HCT116 (cell line): ENCODE results near the gene ROS1. TPM values are rescaled to one million over a fixed set of nuclear protein-coding genes. Genes with fewer than 3 reads are reported as not detected.

Source experiments
- ATAC-seq: fragments of 200-7000 bp; cut with Tn5 transposase; 2 replicates; pipeline ENCODE4 v1.9.1; 2020; ENCODE audit warnings: mild to moderate bottlenecking, moderate library complexity
- BruUV-seq: library from RNA; stranded (reverse); fragments of 400-500 nt; replicated peaks from 2 replicates; lab custom pipeline; 2021; lab: Mats Ljungman, UMichigan
- CTCF ChIA-PET: fragments of 300-600 bp; sonication (Branson Sonifier 250); formaldehyde crosslinking; loops from one replicate; lab custom pipeline; 2021; ENCODE audit warnings: antibody characterized with exemption; lab: Charles Lee
- POLR2A ChIA-PET: fragments of 300-600, 350-600 bp; sonication (Branson Sonifier 250); formaldehyde crosslinking; loops from one replicate; lab custom pipeline; 2021; ENCODE audit warnings: antibody characterized with exemption; lab: Charles Lee
- RAD21 ChIA-PET, 2 experiments: fragments of 300-600 bp; sonication (Branson Sonifier 250); formaldehyde crosslinking; loops; one replicate each; lab custom pipeline; 2023; ENCODE audit warnings: low total read pairs in 2 of 2; ENCODE audit not compliant: uncharacterized antibody in 2 of 2, unreplicated experiment in 2 of 2, low non-redundant PET in 1 of 2; lab: Charles Lee
- DNase-seq: peaks from one replicate; pipeline ENCODE4 v3.0.0-alpha.2; 2010; ENCODE audit warnings: low read depth, low spot score
- H2AFZ ChIP-seq: fragments of 200-600 bp; shearing (Covaris generic), sonication (generic); 2 replicates; pipeline ENCODE4 v1.6.1; 2017; ENCODE audit warnings: low read depth, mixed run types, mixed read lengths, antibody characterized with exemption, low read length; ENCODE audit not compliant: poor library complexity, severe bottlenecking
- H3K27ac ChIP-seq: 2 replicates; pipeline ENCODE4 v1.5.1; 2012; ENCODE audit warnings: low read depth, low read length
- H3K27me3 ChIP-seq: fragments of 200-600 bp; sonication (generic); 2 replicates; pipeline ENCODE4 v1.6.1; 2016; ENCODE audit warnings: mixed run types, low read length, mixed read lengths; ENCODE audit not compliant: insufficient read depth
- H3K36me3 ChIP-seq, 2 experiments: fragments of 200-500 bp in 1 of 2; fragments of 200-600 bp in 1 of 2; sonication (Bioruptor generic) in 1 of 2; sonication (generic) in 1 of 2; 2 replicates each; pipeline versions ENCODE4 v1.5.1 to v1.6.1; 2014 to 2016; ENCODE audit warnings: low read length in 2 of 2, inconsistent platforms in 1 of 2, mixed read lengths in 1 of 2, mixed run types in 1 of 2; ENCODE audit not compliant: insufficient read depth in 2 of 2, control insufficient read depth in 1 of 2
- H3K4me1 ChIP-seq, 2 experiments: fragments of 200-600 bp in 1 of 2; sonication (generic) in 1 of 2; 2 replicates each; pipeline versions ENCODE4 v1.5.1 to v1.6.1; 2012 to 2017; ENCODE audit warnings: low read length in 2 of 2, inconsistent platforms in 1 of 2, mild to moderate bottlenecking in 1 of 2, mixed read lengths in 1 of 2, mixed run types in 1 of 2, moderate library complexity in 1 of 2; ENCODE audit not compliant: insufficient read depth in 2 of 2, control insufficient read depth in 1 of 2
- H3K4me2 ChIP-seq: fragments of 200-600 bp; sonication (generic); 2 replicates; pipeline ENCODE4 v1.6.1; 2017; ENCODE audit warnings: mixed run types, low read length, mixed read lengths
- H3K4me3 ChIP-seq, 2 experiments: fragments of 200-600 bp in 1 of 2; sonication (generic) in 1 of 2; replicated peaks in 1 of 2; 2 replicates each; pipeline ENCODE4 v1.5.1; 2011 to 2016; ENCODE audit warnings: low read length in 2 of 2, control low read depth in 1 of 2, low read depth in 1 of 2, mild to moderate bottlenecking in 1 of 2, mixed read lengths in 1 of 2, mixed run types in 1 of 2
- H3K79me2 ChIP-seq: fragments of 200-600 bp; sonication (generic); 2 replicates; pipeline ENCODE4 v1.6.1; 2017; ENCODE audit warnings: mild to moderate bottlenecking, mixed run types, low read length, moderate library complexity, mixed read lengths; ENCODE audit not compliant: insufficient read depth
- H3K9ac ChIP-seq: fragments of 200-600 bp; sonication (generic); 2 replicates; pipeline ENCODE4 v1.6.1; 2016; ENCODE audit warnings: low read length, mixed read lengths
- H3K9me2 ChIP-seq: fragments of 200-600 bp; sonication (generic), shearing (Covaris generic); 2 replicates; pipeline ENCODE4 v1.6.1; 2017; ENCODE audit warnings: mixed run types, mild to moderate bottlenecking, moderate library complexity; ENCODE audit not compliant: insufficient read depth
- H3K9me3 ChIP-seq, 2 experiments: fragments of 200-500 bp in 1 of 2; fragments of 200-600 bp in 1 of 2; sonication (Bioruptor generic) in 1 of 2; sonication (generic) in 1 of 2; 2 replicates each; pipeline ENCODE4 v1.6.1; 2014 to 2017; ENCODE audit warnings: low read length in 2 of 2, mixed read lengths in 2 of 2, inconsistent platforms in 1 of 2, low read depth in 1 of 2, mild to moderate bottlenecking in 1 of 2, mixed run types in 1 of 2, moderate library complexity in 1 of 2; ENCODE audit not compliant: control insufficient read depth in 1 of 2, insufficient read depth in 1 of 2
- H4K20me1 ChIP-seq: fragments of 200-600 bp; sonication (generic), shearing (Covaris generic); 2 replicates; pipeline ENCODE4 v1.6.1; 2017; ENCODE audit warnings: mixed run types, mild to moderate bottlenecking, moderate library complexity; ENCODE audit not compliant: insufficient read depth
- CTCF ChIP-seq, 3 experiments: fragments of 200-600 bp in 1 of 3; sonication (generic) in 1 of 3; IDR thresholded peaks in 2 of 3; conservative IDR thresholded peaks in 1 of 3; 2 replicates each; pipeline ENCODE4 v1.5.1; 2012 to 2017; ENCODE audit warnings: low read depth in 2 of 3, low read length in 2 of 3, antibody characterized with exemption in 1 of 3, borderline replicate concordance in 1 of 3, control low read depth in 1 of 3, mild to moderate bottlenecking in 1 of 3, mixed read lengths in 1 of 3, mixed run types in 1 of 3, moderate library complexity in 1 of 3; ENCODE audit not compliant: insufficient read depth in 1 of 3
- EZH2 ChIP-seq: fragments of 200-600 bp; sonication (generic); IDR thresholded peaks from 2 replicates; pipeline ENCODE4 v1.6.1; 2017; ENCODE audit warnings: antibody characterized with exemption, mixed run types
- FOSL1 ChIP-seq: IDR thresholded peaks from 2 replicates; pipeline ENCODE4 v1.6.1; 2012; ENCODE audit warnings: low read depth
- RAD21 ChIP-seq: IDR thresholded peaks from 2 replicates; pipeline ENCODE4 v1.6.1; 2012; ENCODE audit warnings: low read depth, mild to moderate bottlenecking
- REST ChIP-seq: IDR thresholded peaks from 2 replicates; pipeline ENCODE4 v1.6.1; 2012; ENCODE audit warnings: low read depth
- SIN3A ChIP-seq: IDR thresholded peaks from 2 replicates; pipeline ENCODE4 v1.6.1; 2012; ENCODE audit warnings: low read depth
- intact Hi-C: fragments of 100-400 bp; cut with micrococcal nuclease; formaldehyde crosslinking; loops from 2 replicates; pipeline ENCODE4 v1.10.0; 2022
- total RNA-seq: library from RNA; stranded (reverse); gene quantifications from one replicate; pipeline ENCODE4 v1.2.1, GENCODE V29; 2021; ENCODE audit not compliant: unreplicated experiment

Gene ROS1
- total RNA-seq, 1 experiment from 2014 or later, result not detected

DNA sequence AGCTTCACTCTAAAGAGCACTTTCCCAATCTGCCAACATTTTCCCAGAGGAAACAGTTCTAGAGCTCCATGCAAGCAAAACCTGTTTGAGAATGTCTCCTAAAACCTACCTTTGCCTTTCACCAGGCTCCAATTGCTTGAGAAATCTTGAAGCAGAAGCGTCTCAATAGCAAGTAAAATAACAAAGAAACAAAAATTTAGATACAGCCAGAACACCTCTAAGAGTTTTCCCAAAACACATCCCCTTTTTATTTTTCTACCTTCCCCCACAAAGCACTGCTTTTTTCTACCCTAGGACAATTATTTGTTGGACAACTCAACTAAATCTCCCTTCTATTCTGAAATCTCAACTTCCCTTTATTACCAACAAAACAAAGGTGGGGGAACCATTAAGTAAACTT, 156.8 kb downstream of the ROS1 start (continued):
- TF ChIP-seq REST (no peak), SIN3A (no peak), EZH2 (no peak)

- BruUV-seq, result no TSS peak
- Histone ChIP-seq H2AFZ (no peak overlapping the region), H3K79me2 (no peaks in the 10 kb centered on the region), H3K4me3 (no peak overlapping the region), H3K4me1 (no peaks in the 10 kb centered on the region), H3K27ac (no peak overlapping the region), H3K9me3 (no peaks in the 10 kb centered on the region), H3K4me2 (no peak overlapping the region), H3K27me3 (peaks cover 6% of the 10 kb centered on the region; the same call in 1 of the 2 replicates), H3K36me3 (no peaks in the 10 kb centered on the region), H4K20me1 (no peaks in the 10 kb centered on the region), H3K9me2 (no peaks in the 10 kb centered on the region), H3K9ac (no peak overlapping the region)
- no peak for DNase-seq
- ATAC-seq, result peak; percentile 63
- POLR2A ChIA-PET, result no interaction called here
- intact Hi-C loops, result no loop called here
- CTCF ChIA-PET, result no interaction called here
- TF ChIP-seq RAD21 (peak; percentile 38; the same call in 1 of the 2 replicates), FOSL1 (no peak), CTCF (IDR thresholded peaks at IDR 0.05 in 2 of 3, conservative IDR thresholded peaks at IDR 0.05 in 1 of 3; ENCODE audit: borderline replicate concordance in 1 of 3, insufficient read depth in 1 of 3, low read depth in 2 of 3, low read length in 2 of 3) (peak in 2 of 3 experiments; percentile 36 to 37; a peak in 4 of 6 replicates)
- RAD21 ChIA-PET, result no interaction called here
Measured at GRCh38 chr6:117267766-117268534, 157.8 kb downstream of the ROS1 start.
